Thyroid gland (tissue), 4 donors: Measurements from ENCODE around the gene WDR90. TPM values are rescaled to one million over a fixed set of nuclear protein-coding genes. Genes with fewer than 3 reads are reported as not detected.

Experiments
- DNase-seq, 2 donors: peaks; one replicate each; pipeline ENCODE4 v3.0.0-alpha.2; 2019
- H3K27ac ChIP-seq, 3 donors: fragments of 200-600 bp; sonication (generic); 1 replicate in 2 of 3; 2 replicates in 1 of 3; pipeline ENCODE4 v1.5.1; 2016 to 2019; ENCODE audit warnings: mild to moderate bottlenecking in 1 of 3, moderate library complexity in 1 of 3
- H3K27me3 ChIP-seq: fragments of 200-600 bp; sonication (generic); one replicate; pipeline ENCODE4 v1.5.1; 2019
- H3K36me3 ChIP-seq, 2 donors: fragments of 200-600 bp; sonication (generic); one replicate each; pipeline ENCODE4 v1.5.1; 2016 to 2019
- H3K4me1 ChIP-seq, 2 donors: fragments of 200-600 bp; sonication (generic); one replicate each; pipeline ENCODE4 v1.5.1; 2017 to 2019
- H3K4me3 ChIP-seq, 3 donors: fragments of 200-600 bp; sonication (generic); replicated peaks in 1 of 3; 1 replicate in 2 of 3; 2 replicates in 1 of 3; pipeline ENCODE4 v1.5.1; 2016; ENCODE audit warnings: mild to moderate bottlenecking in 1 of 3
- H3K9me3 ChIP-seq: fragments of 200-600 bp; sonication (generic); one replicate; pipeline ENCODE4 v1.5.1; 2017
- CTCF ChIP-seq, 6 experiments: fragments of 200-600 bp in 3 of 6; fragments of 450-650 bp in 3 of 6; sonication (generic) in 3 of 6; IDR thresholded peaks; one replicate each; pipeline ENCODE4 v1.5.1; 2016 to 2019; ENCODE audit warnings: antibody characterized with exemption in 6 of 6, mild to moderate bottlenecking in 2 of 6, inconsistent platforms in 1 of 6, moderate library complexity in 1 of 6
- POLR2A ChIP-seq, 2 donors: fragments of 450-650 bp; IDR thresholded peaks; one replicate each; pipeline ENCODE4 v1.6.1; 2017; ENCODE audit warnings: antibody characterized with exemption in 2 of 2, mild to moderate bottlenecking in 2 of 2, moderate library complexity in 1 of 2
- WGBS, 2 donors: methylation state at CpG; one replicate each; pipeline ENCODE4 v1.1.5; 2017; 5-methylcytosine and 5-hydroxymethylcytosine counted together
- intact Hi-C: fragments of 100-400 bp; cut with DNase I; formaldehyde crosslinking; loops from one replicate; pipeline ENCODE4 v1.15.1; 2023
- total RNA-seq, 4 donors: library from RNA; depleted of rRNA; stranded (reverse); fragments of >200 nt; gene quantifications; one replicate each; pipeline ENCODE4 v1.2.3, GENCODE V29; 2016

Gene WDR90
- total RNA-seq, 4 donors from 2014 or later = 23.6 to 56.0 (median 34.3) TPM

- H3K4me1 ChIP-seq = peaks cover 5 to 19% of the 10 kb centered on the region in 2 donors
- WGBS, 2 donors = 93 to 96% methylated on average over 22 to 26 of the region's 35 CpGs
- intact Hi-C loops = no loop called here
- H3K4me3 ChIP-seq = no peak overlapping the region
- no peaks in the 10 kb centered on the region for H3K9me3 ChIP-seq
- H3K27ac ChIP-seq = no peak overlapping the region
- H3K36me3 ChIP-seq = peaks cover 5 to 7% of the 10 kb centered on the region in 2 donors
- DNase-seq = no peak
- TF ChIP-seq POLR2A (IDR thresholded peaks at IDR 0.05) (no peak), CTCF (IDR thresholded peaks at IDR 0.05) (no peak)
- no peaks in the 10 kb centered on the region for H3K27me3 ChIP-seq
Observed at GRCh38 chr16:625977-626765, 23.0 kb upstream of the WDR90 start.

DNA sequence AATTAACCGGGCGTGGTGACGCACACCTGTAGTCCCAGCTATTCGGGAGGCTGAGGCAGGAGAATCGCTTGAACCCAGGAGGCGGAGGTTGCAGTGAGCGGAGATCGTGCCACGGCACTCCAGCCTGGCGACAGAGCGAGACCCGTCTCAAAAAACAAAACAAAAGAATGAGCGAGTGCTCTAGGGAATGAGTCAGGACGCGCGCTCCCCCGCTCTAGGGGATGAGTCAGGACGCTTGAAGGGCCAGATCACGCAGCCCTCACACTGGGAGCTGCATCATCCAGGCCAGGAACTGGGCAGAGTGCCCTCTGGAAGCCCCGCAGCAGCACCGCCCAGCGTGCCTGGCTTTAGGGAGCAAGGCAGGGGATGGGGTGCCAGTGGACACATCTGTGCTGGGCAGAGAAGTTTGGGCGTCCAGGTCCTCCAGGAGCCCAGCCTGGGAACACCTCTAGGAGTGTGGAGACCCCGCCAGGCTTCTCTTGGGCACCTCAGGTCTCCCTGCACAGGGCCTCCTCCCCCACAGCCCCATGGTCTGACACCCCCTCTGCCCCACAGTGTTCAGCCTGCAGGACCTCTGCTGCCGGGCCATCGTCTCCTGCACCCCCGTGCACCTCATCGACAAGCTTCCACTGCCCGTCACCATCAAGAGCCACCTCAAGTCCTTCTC lies 22.2 kb upstream of the WDR90 start:
- TF ChIP-seq POLR2A (IDR thresholded peaks at IDR 0.05) = no peak
- no peak for TF ChIP-seq CTCF (IDR thresholded peaks at IDR 0.05)
- Histone ChIP-seq H3K27me3 (no peaks in the 10 kb centered on the region), H3K27ac (no peak overlapping the region), H3K4me3 (no peak overlapping the region), H3K4me1 (peaks cover 7 to 16% of the 10 kb centered on the region in 2 donors), H3K9me3 (no peaks in the 10 kb centered on the region), H3K36me3 (peaks cover 5 to 7% of the 10 kb centered on the region in 2 donors)
- intact Hi-C loops = no loop called here
- WGBS, 2 donors = 92 to 94% methylated on average over 22 to 25 of the region's 29 CpGs
- no peak for DNase-seq

DNA sequence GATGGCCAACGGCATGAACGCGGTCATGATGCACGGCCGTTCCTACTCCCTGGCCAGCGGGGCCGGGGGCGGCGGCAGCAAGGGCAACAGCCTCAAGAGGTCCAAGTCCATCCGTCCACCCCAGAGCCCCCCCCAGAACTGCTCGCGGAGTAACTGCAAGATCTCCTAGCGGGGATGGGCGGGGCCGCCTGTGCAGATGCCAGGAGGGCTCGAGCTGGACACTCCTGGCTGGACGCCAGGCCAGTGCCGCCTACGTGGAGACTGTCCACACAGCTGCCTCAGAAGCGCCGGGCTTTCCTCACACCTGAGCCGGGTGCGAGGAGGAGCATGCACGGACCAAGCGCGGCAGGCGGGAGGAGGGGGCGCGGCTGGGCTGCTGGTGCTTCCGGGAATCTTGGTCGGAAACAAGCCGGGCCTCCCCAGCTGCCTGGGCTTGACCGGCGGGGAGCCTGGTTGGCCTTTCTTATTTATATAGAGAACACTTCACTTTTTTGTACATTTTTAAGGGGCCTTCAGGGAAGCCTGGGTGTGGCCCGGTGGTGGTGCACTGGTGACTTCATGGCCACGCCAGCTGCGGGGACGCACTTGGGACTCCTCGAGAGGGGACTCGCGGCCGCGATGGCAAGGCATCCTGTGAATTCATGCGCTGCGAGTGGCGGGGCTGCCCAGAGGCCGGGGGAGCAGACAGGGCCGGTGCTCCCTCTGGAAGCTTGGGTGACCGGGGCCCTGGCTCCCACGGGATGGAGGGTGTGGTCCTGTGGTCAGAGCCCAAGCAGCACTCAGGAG lies 21.5 kb upstream of the WDR90 start:
- DNase-seq = peak; percentile 70 to 79
- H3K27me3 ChIP-seq = no peaks in the 10 kb centered on the region
- TF ChIP-seq CTCF (IDR thresholded peaks at IDR 0.05) (no peak), POLR2A (IDR thresholded peaks at IDR 0.05) (no peak)
- peaks cover 5 to 7% of the 10 kb centered on the region in 2 donors for H3K36me3 ChIP-seq
- peaks cover 7 to 14% of the 10 kb centered on the region in 2 donors for H3K4me1 ChIP-seq
- no peaks in the 10 kb centered on the region for H3K9me3 ChIP-seq
- 75 to 84% methylated on average over 13 to 36 of the region's 50 CpGs for WGBS, 2 donors
- no peak overlapping the region for H3K27ac ChIP-seq
- no peak overlapping the region for H3K4me3 ChIP-seq
- intact Hi-C loops = no loop called here

DNA sequence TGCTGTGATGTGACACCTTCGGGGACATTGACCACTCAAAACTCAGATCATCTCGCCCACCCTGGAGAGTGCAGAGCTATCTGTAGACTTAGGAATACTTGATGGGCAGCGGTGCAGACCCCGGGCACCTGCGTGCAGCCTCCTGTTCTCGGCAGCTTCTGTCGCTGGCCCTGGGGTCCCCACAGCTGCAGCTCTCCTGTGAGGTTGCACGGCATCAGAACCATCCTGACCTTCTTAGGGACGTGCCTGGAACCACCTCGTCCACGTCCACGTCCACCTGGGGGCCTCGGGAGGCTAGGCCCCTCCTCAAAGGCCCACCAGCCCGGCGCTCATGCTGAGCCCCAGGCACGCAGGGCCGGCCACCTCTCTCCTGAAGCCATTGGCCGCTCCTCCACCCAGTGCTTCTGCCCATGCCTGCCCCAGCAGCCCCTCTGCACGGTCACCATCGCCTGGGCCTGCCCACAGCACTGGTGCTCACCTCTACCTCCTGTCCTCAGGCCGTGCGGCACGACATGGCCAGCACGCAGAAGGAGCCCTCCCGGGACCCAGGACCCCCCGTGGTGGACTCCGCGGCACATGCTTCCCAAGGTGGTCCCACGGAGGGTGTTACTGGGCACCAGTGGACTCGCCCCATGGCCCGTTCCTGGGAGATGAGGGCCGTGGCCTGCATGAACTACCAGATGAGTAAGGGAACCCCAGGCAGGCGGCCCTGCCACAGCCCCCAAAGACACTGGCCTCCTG lies 20.7 kb upstream of the WDR90 start:
- H3K27ac ChIP-seq = no peak overlapping the region
- H3K27me3 ChIP-seq = no peaks in the 10 kb centered on the region
- intact Hi-C loops = no loop called here
- WGBS, 2 donors = 97% methylated on average over 18 to 22 of the region's 33 CpGs
- H3K4me1 ChIP-seq = peaks cover 7 to 14% of the 10 kb centered on the region in 2 donors
- H3K9me3 ChIP-seq = no peaks in the 10 kb centered on the region
- no peak overlapping the region for H3K4me3 ChIP-seq
- TF ChIP-seq CTCF (IDR thresholded peaks at IDR 0.05) = no peak
- TF ChIP-seq POLR2A (IDR thresholded peaks at IDR 0.05) = no peak
- DNase-seq = no peak
- peaks cover 7 to 10% of the 10 kb centered on the region in 2 donors for H3K36me3 ChIP-seq
